SK-N-SH (cell line): ENCODE data around the gene THSD8. TPM values are rescaled to one million over a fixed set of nuclear protein-coding genes. Genes with fewer than 3 reads are reported as not detected.
A peak's percentile ranks its signal among the peaks of the same experiment; 100 is the strongest.

Experiments used
- CTCF ChIA-PET: fragments of 300-600, 350-600 bp; formaldehyde crosslinking; extraction: SDS; loops from one replicate; lab custom pipeline; 2021; lab: Yijun Ruan, JAX
- POLR2A ChIA-PET: fragments of 350-600 bp; sonication (Branson Sonifier 250); formaldehyde crosslinking; extraction: SDS; loops from one replicate; lab custom pipeline; 2020; ENCODE audit warnings: antibody characterized with exemption, inconsistent platforms; lab: Yijun Ruan, JAX
- DNase-seq: peaks from one replicate; pipeline ENCODE4 v3.0.0; 2012
- H2AFZ ChIP-seq: fragments of 200-600 bp; sonication (generic); 2 replicates; pipeline ENCODE4 v1.8.1; 2016; ENCODE audit warnings: antibody characterized with exemption, mild to moderate bottlenecking, low read depth
- H3F3A ChIP-seq: fragments of 200-600 bp; sonication (generic); replicated peaks from 2 replicates; pipeline ENCODE3; 2016; ENCODE audit warnings: antibody characterized with exemption, mild to moderate bottlenecking; ENCODE audit not compliant: insufficient read depth
- H3K27ac ChIP-seq, 2 experiments: fragments of 200-500 bp in 1 of 2; fragments of 200-600 bp in 1 of 2; sonication (Bioruptor generic) in 1 of 2; sonication (generic), shearing (Covaris generic) in 1 of 2; 2 replicates each; pipeline versions ENCODE4 v1.5.1 to v1.6.1; 2014 to 2016; ENCODE audit warnings: low read depth in 2 of 2, inconsistent platforms in 1 of 2, low read length in 1 of 2, mild to moderate bottlenecking in 1 of 2, mixed read lengths in 1 of 2
- H3K27me3 ChIP-seq: fragments of 200-600 bp; sonication (generic), shearing (Covaris generic); 2 replicates; pipeline ENCODE4 v1.6.1; 2016; ENCODE audit warnings: mixed run types; ENCODE audit not compliant: insufficient read depth
- H3K36me3 ChIP-seq, 2 experiments: fragments of 200-500 bp in 1 of 2; fragments of 200-600 bp in 1 of 2; sonication (Bioruptor generic) in 1 of 2; sonication (generic) in 1 of 2; replicated peaks in 1 of 2; 2 replicates each; pipeline versions ENCODE3 to v1.5.1; 2014 to 2016; ENCODE audit warnings: low read length in 1 of 2, mild to moderate bottlenecking in 1 of 2; ENCODE audit not compliant: insufficient read depth in 2 of 2, control insufficient read depth in 1 of 2
- H3K4me1 ChIP-seq, 2 experiments: fragments of 200-500 bp in 1 of 2; fragments of 200-600 bp in 1 of 2; sonication (Bioruptor generic) in 1 of 2; sonication (generic), shearing (Covaris generic) in 1 of 2; 2 replicates each; pipeline versions ENCODE4 v1.5.1 to v1.6.1; 2014 to 2016; ENCODE audit warnings: low read depth in 1 of 2, low read length in 1 of 2, mixed run types in 1 of 2; ENCODE audit not compliant: insufficient read depth in 2 of 2, control insufficient read depth in 1 of 2
- H3K4me2 ChIP-seq: fragments of 200-600 bp; sonication (generic), shearing (Covaris generic); 2 replicates; pipeline ENCODE4 v1.6.1; 2017; ENCODE audit warnings: mixed run types
- H3K4me3 ChIP-seq, 2 experiments: fragments of 200-500 bp in 1 of 2; fragments of 200-600 bp in 1 of 2; sonication (Bioruptor generic) in 1 of 2; sonication (generic), shearing (Covaris generic) in 1 of 2; 2 replicates each; pipeline versions ENCODE4 v1.5.1 to v1.8.1; 2014 to 2016; ENCODE audit warnings: low read depth in 2 of 2, inconsistent platforms in 1 of 2, low read length in 1 of 2, mild to moderate bottlenecking in 1 of 2, mixed read lengths in 1 of 2, moderate library complexity in 1 of 2
- H3K79me2 ChIP-seq: fragments of 200-600 bp; sonication (generic); 2 replicates; pipeline ENCODE4 v1.8.1; 2017; ENCODE audit warnings: mild to moderate bottlenecking; ENCODE audit not compliant: insufficient read depth
- H3K9ac ChIP-seq: fragments of 200-600 bp; sonication (generic); 2 replicates; pipeline ENCODE4 v1.6.1; 2017; ENCODE audit warnings: mixed run types
- H3K9me2 ChIP-seq: fragments of 200-600 bp; sonication (generic); 2 replicates; pipeline ENCODE4 v1.6.1; 2017; ENCODE audit warnings: mixed run types
- H3K9me3 ChIP-seq: fragments of 200-600 bp; sonication (generic); 2 replicates; pipeline ENCODE4 v1.6.1; 2017; ENCODE audit warnings: mixed run types, mild to moderate bottlenecking, moderate library complexity
- H4K20me1 ChIP-seq: fragments of 200-600 bp; sonication (generic); 2 replicates; pipeline ENCODE4 v1.6.1; 2017; ENCODE audit warnings: mild to moderate bottlenecking, mixed run types; ENCODE audit not compliant: insufficient read depth
- CHD2 ChIP-seq: fragments of 150-350 bp; IDR thresholded peaks from 2 replicates; pipeline ENCODE4 v1.6.1; 2018; ENCODE audit warnings: low read length; ENCODE audit not compliant: partially characterized antibody
- ELF1 ChIP-seq: IDR thresholded peaks from 2 replicates; pipeline ENCODE4 v1.4.0; 2012
- GABPA ChIP-seq: IDR thresholded peaks from 2 replicates; pipeline ENCODE4 v1.4.0; 2012; ENCODE audit warnings: low read depth, mild to moderate bottlenecking
- MEF2A ChIP-seq: IDR thresholded peaks from 2 replicates; pipeline ENCODE4 v1.4.0; 2012; ENCODE audit warnings: low read depth, borderline replicate concordance
- MXI1 ChIP-seq: IDR thresholded peaks from 2 replicates; pipeline ENCODE4 v1.6.1; 2012; ENCODE audit warnings: mild to moderate bottlenecking, low read depth, low read length, improper control_type of control experiment
- POLR2AphosphoS5 ChIP-seq: IDR thresholded peaks from 2 replicates; pipeline ENCODE4 v1.6.1; 2012; ENCODE audit warnings: low read depth, low read length
- RXRA ChIP-seq: IDR thresholded peaks from 2 replicates; pipeline ENCODE4 v1.4.0; 2012; ENCODE audit warnings: low read depth, mild to moderate bottlenecking, borderline replicate concordance
- SIN3A ChIP-seq: IDR thresholded peaks from 2 replicates; pipeline ENCODE4 v1.6.1; 2012; ENCODE audit warnings: low read depth, mild to moderate bottlenecking, low read length, moderate library complexity, borderline replicate concordance
- TAF1 ChIP-seq: IDR thresholded peaks from 2 replicates; pipeline ENCODE4 v1.6.1; 2012; ENCODE audit warnings: low read depth, mild to moderate bottlenecking, low read length, moderate library complexity, borderline replicate concordance
- USF1 ChIP-seq: IDR thresholded peaks from 2 replicates; pipeline ENCODE4 v1.4.0; 2012; ENCODE audit warnings: low read depth, borderline replicate concordance
- YY1 ChIP-seq: IDR thresholded peaks from 2 replicates; pipeline ENCODE4 v1.4.0; 2012; ENCODE audit warnings: low read depth, mild to moderate bottlenecking
- WGBS: methylation state at CpG from one replicate; pipeline ENCODE4 v1.1.6; 2017; ENCODE audit warnings: low lambda C conversion rate; 5-methylcytosine and 5-hydroxymethylcytosine counted together
- polyA plus RNA-seq, 3 experiments: library from polyadenylated mRNA; depleted of rRNA; stranded (reverse); fragments of >200 nt; gene quantifications; 2 replicates each; pipeline ENCODE4 v1.2.3, GENCODE V29; 2012
- TF ChIP-seq, protein P1 (sequence below): IDR thresholded peaks from 2 replicates; pipeline ENCODE4 v1.4.0; 2012; ENCODE audit warnings: low read depth, borderline replicate concordance
- TF ChIP-seq, protein P2 (sequence below): fragments of 150-350 bp; IDR thresholded peaks from 2 replicates; pipeline ENCODE4 v1.6.1; 2017; ENCODE audit warnings: antibody characterized with exemption, low read length, low read depth, borderline replicate concordance
- TF ChIP-seq, protein P3 (sequence below): IDR thresholded peaks from 2 replicates; pipeline ENCODE4 v1.4.0; 2012; ENCODE audit warnings: low read depth
- TF ChIP-seq, protein P4 (sequence below): IDR thresholded peaks from 2 replicates; pipeline ENCODE4; 2012

THSD8 gene
- polyA plus RNA-seq, 1 of the 3 experiments (the other 2 are of a cell fraction), result not detected

DNA sequence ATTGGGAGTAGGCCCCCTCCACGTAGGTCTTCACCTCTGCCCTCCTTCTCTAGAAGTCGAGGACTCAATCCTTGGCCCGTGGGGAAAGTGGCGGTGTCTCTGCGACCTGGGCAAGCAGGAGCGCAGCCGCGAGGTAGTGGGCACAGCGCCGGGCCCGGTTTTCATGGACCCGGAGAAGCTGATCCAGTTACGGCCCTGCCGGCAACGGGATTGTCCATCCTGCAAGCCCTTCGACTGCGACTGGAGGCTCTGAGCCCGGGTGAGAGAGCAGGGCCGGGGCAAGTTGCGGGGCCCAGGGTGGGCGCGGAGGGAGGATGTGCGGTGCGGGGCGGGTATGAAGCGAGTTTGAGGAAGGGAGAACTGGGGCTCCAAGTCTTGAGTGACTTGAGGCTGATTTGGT, 2.2 kb downstream of the THSD8 start:
- Histone ChIP-seq H3K4me2 (no peak overlapping the region), H3K9ac (no peak overlapping the region), H3K79me2 (peaks cover 19% of the 10 kb centered on the region), H3K27ac (no peak overlapping the region), H2AFZ (no peak overlapping the region), H3K4me3 (no peak overlapping the region), H3K4me1 (peaks cover 8 to 29% of the 10 kb centered on the region in 2 experiments; a peak in 1 of 4 replicates), H4K20me1 (no peaks in the 10 kb centered on the region), H3K9me2 (no peaks in the 10 kb centered on the region), H3F3A (peaks cover 5% of the 10 kb centered on the region), H3K36me3 (peaks cover 4 to 8% of the 10 kb centered on the region in 2 experiments), H3K27me3 (no peaks in the 10 kb centered on the region), H3K9me3 (no peaks in the 10 kb centered on the region)
- WGBS, result 95% methylated on average over 25 of the region's 26 CpGs
- no peak for TF ChIP-seq RXRA
- ChIA-PET POLR2A (interaction anchor here (0.5 kb wide), 1 partner anchor 8 kb away, joined by 3 read pairs; no protein-coding TSS in a partner anchor), CTCF (interaction anchor here (14.3 to 17.1 kb wide), 2 partner anchors 26 to 41 kb away, joined by 321 to 447 read pairs; partner anchors contain the start of gene HOOK2)
- no peak for DNase-seq

GRCh38 chr19:12806242-12807081, 4.6 kb downstream of the THSD8 start, which contains the start of gene RNASEH2A:
Gene RNASEH2A (plus strand): TSS chr19:12806584. CDS start chr19:12806674, 90 bp downstream.
- peak; percentile 95 for DNase-seq
- H4K20me1 ChIP-seq, result no peaks in the 10 kb centered on the region
- peaks cover 4% of the 10 kb centered on the region for H3F3A ChIP-seq
- no peaks in the 10 kb centered on the region for H3K27me3 ChIP-seq
- 5% methylated on average over 60 of the region's 66 CpGs for WGBS
- peak within 1 kb of the TSS; percentile 78 for H3K9ac ChIP-seq
- H3K79me2 ChIP-seq, result peaks cover 11% of the 10 kb centered on the region
- TF ChIP-seq CHD2 (peak; percentile 66), MXI1 (peak; percentile 95), TAF1 (peak; percentile 61; the same call in 1 of the 2 replicates), YY1 (peak; percentile 82), RXRA (no peak), POLR2AphosphoS5 (peak; percentile 67), GABPA (no peak; the same call in 1 of the 2 replicates), USF1 (no peak), SIN3A (peak; percentile 97), MEF2A (no peak), ELF1 (peak; percentile 56; the same call in 1 of the 2 replicates)
- TF ChIP-seq, protein P1, sequence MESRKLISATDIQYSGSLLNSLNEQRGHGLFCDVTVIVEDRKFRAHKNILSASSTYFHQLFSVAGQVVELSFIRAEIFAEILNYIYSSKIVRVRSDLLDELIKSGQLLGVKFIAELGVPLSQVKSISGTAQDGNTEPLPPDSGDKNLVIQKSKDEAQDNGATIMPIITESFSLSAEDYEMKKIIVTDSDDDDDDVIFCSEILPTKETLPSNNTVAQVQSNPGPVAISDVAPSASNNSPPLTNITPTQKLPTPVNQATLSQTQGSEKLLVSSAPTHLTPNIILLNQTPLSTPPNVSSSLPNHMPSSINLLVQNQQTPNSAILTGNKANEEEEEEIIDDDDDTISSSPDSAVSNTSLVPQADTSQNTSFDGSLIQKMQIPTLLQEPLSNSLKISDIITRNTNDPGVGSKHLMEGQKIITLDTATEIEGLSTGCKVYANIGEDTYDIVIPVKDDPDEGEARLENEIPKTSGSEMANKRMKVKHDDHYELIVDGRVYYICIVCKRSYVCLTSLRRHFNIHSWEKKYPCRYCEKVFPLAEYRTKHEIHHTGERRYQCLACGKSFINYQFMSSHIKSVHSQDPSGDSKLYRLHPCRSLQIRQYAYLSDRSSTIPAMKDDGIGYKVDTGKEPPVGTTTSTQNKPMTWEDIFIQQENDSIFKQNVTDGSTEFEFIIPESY, result no peak
- TF ChIP-seq, protein P2, sequence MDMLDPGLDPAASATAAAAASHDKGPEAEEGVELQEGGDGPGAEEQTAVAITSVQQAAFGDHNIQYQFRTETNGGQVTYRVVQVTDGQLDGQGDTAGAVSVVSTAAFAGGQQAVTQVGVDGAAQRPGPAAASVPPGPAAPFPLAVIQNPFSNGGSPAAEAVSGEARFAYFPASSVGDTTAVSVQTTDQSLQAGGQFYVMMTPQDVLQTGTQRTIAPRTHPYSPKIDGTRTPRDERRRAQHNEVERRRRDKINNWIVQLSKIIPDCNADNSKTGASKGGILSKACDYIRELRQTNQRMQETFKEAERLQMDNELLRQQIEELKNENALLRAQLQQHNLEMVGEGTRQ, result no peak
- TF ChIP-seq, protein P3, sequence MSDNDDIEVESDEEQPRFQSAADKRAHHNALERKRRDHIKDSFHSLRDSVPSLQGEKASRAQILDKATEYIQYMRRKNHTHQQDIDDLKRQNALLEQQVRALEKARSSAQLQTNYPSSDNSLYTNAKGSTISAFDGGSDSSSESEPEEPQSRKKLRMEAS, result peak; percentile 79; the same call in 1 of the 2 replicates
- TF ChIP-seq, protein P4, sequence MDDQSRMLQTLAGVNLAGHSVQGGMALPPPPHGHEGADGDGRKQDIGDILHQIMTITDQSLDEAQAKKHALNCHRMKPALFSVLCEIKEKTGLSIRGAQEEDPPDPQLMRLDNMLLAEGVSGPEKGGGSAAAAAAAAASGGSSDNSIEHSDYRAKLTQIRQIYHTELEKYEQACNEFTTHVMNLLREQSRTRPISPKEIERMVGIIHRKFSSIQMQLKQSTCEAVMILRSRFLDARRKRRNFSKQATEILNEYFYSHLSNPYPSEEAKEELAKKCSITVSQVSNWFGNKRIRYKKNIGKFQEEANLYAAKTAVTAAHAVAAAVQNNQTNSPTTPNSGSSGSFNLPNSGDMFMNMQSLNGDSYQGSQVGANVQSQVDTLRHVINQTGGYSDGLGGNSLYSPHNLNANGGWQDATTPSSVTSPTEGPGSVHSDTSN, result no peak
- peak within 1 kb of the TSS; percentile 99 for H2AFZ ChIP-seq
- peaks cover 0 to 6% of the 10 kb centered on the region in 2 experiments for H3K36me3 ChIP-seq
- no peaks in the 10 kb centered on the region for H3K9me2 ChIP-seq
- CTCF ChIA-PET, result interaction anchor here (0.9 to 2.4 kb wide), 9 partner anchors 10 to 84 kb away, joined by 3 to 13 read pairs (median 4); partner anchors contain the start of genes GCDH and RTBDN
- peak within 1 kb of the TSS; percentile 93 for H3K4me2 ChIP-seq
- H3K9me3 ChIP-seq, result no peaks in the 10 kb centered on the region
- H3K4me1 ChIP-seq, result peaks cover 4 to 18% of the 10 kb centered on the region in 2 experiments; a peak in 1 of 4 replicates
- H3K27ac ChIP-seq, result peak within 1 kb of the TSS in 1 of 2 experiments; percentile 64; a peak in 2 of 4 replicates
- H3K4me3 ChIP-seq, result peak within 1 kb of the TSS; percentile 68 to 75
- POLR2A ChIA-PET, result interaction anchor here (0.6 to 1.4 kb wide), 7 partner anchors 10 to 67 kb away, joined by 3 to 6 read pairs (median 3); partner anchors contain the start of gene JUNB
